Measurements from ENCODE around the gene ADAM8. TPM values are rescaled to one million over a fixed set of nuclear protein-coding genes. Genes with fewer than 3 reads are reported as not detected.

Gene ADAM8
- total and polyA plus RNA-seq, 2 of the 4 experiments (the other 2 are of a cell fraction), result under 0.01 to 0.74 TPM

DNA sequence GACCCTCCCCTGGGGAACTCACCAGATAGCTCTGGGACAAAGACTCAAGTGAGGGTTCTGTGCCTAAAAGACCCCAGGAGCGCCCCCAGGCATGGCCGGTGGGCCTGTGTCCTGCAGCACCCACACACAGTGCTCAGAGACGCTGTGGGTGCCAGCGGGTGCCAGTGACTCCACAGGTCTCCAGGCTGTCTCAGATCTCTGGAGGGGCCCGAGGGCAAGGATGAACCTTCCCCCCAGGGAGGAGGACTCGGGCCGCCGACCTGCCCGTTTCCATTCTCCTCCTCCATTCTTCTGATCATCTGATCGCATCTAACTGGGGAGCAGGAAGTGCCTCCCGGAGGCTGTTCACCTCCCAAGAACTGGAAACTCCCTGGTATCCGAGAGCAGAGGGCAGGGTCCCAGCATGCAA is 980 bp downstream of the ADAM8 start:
- no peak overlapping the region for H3K23ac ChIP-seq (ENCODE audit: low read depth, low read length)
- no peak overlapping the region for H3K56ac ChIP-seq (ENCODE audit: extremely low read depth, insufficient read depth, low read length)
- no peak overlapping the region for H2BK120ac ChIP-seq (ENCODE audit: low read depth, low read length)
- H3K4me1 ChIP-seq (ENCODE audit: control insufficient read depth, insufficient read depth, low read length), result peaks cover 10% of the 10 kb centered on the region
- H3K9me1 ChIP-seq (ENCODE audit: insufficient read depth, low read length), result 0 out of 2 replicates have a peak, but pooled peaks cover 4% of the 10 kb centered on the region
- H3K4ac ChIP-seq (ENCODE audit: low read depth, low read length), result no peak overlapping the region
- intact Hi-C loops (cut with micrococcal nuclease) (loop anchor here (1.0 kb wide), 1 partner anchor 13 kb away; no protein-coding TSS in a partner anchor), dilution Hi-C loops (cut with HindIII; ENCODE audit: low sequenced_read_pairs, unreplicated experiment) (no loop called here), in situ Hi-C loops (cut with MboI; ENCODE audit: low sequenced_read_pairs) (no loop called here)
- ChIA-PET POLR2A (ENCODE audit: unreplicated experiment) (no interaction called here), CTCF (no interaction called here)
- no peak overlapping the region for H3K9ac ChIP-seq (ENCODE audit: low read depth, low read length)
- H2AK9ac ChIP-seq (replicated peaks; ENCODE audit: low read depth, low read length, poor library complexity), result no peak overlapping the region
- H2BK15ac ChIP-seq (ENCODE audit: low read depth, low read length), result no peak overlapping the region
- no TSS peak for BruUV-seq (replicated peaks)
- WGBS, 2 experiments (ENCODE audit: extremely low coverage in 2 of 2, insufficient read length in 1 of 2), result 83% methylated on average over 2 of the region's 12 CpGs; no CpG with 5 or more reads in 1 of the 2 experiments
- H3K36me3 ChIP-seq (ENCODE audit: control insufficient read depth, insufficient read depth, low read length), result peaks cover 16% of the 10 kb centered on the region
- peaks cover 7% of the 10 kb centered on the region; the same call in 1 of the 2 replicates for H4K20me1 ChIP-seq (ENCODE audit: insufficient read depth, low read length)
- H3K4me3 ChIP-seq (ENCODE audit: insufficient read depth, low read depth, low read length), result no peak overlapping the region
- H3K27ac ChIP-seq (ENCODE audit: insufficient read depth, low read length), result no peak overlapping the region
- H3K18ac ChIP-seq (ENCODE audit: low read depth, low read length), result no peak overlapping the region
- DNase-seq (no peak), ATAC-seq (ENCODE audit: low read depth) (no peak)
- no peak overlapping the region for H3K4me2 ChIP-seq (ENCODE audit: low read depth, low read length)
- H3K14ac ChIP-seq (replicated peaks; ENCODE audit: low read depth, low read length), result no peak overlapping the region
- no peak overlapping the region for H2AK5ac ChIP-seq (ENCODE audit: low read depth, low read length)
- H2AFZ ChIP-seq (replicated peaks; ENCODE audit: low read length, poor library complexity), result no peak overlapping the region
- no peak overlapping the region for H4K91ac ChIP-seq (ENCODE audit: insufficient read depth, low read depth, low read length)
- H2BK5ac ChIP-seq (ENCODE audit: low read depth, low read length, poor library complexity, severe bottlenecking), result no peak overlapping the region
- H3K9me3 ChIP-seq (ENCODE audit: control insufficient read depth, insufficient read depth, low read length), result no peaks in the 10 kb centered on the region
- no peak overlapping the region for H2BK20ac ChIP-seq (ENCODE audit: low read depth, low read length)
- peaks cover 0 to 3% of the 10 kb centered on the region in 2 experiments; a peak in 1 of 4 replicates for H3K79me1 ChIP-seq (ENCODE audit: low read depth in 1 of 2, low read length in 2 of 2)
- peaks cover 9% of the 10 kb centered on the region for H3K27me3 ChIP-seq (ENCODE audit: control insufficient read depth, insufficient read depth, low read length)
- no peak overlapping the region for H4K5ac ChIP-seq (ENCODE audit: low read depth, low read length)
- TF ChIP-seq CEBPB (IDR thresholded peaks at IDR 0.05; ENCODE audit: low read depth, low read length), result no peak
- TF ChIP-seq MAZ (IDR thresholded peaks at IDR 0.05; ENCODE audit: borderline replicate concordance, low read depth, low read length), result no peak
- TF ChIP-seq CHD1 (IDR thresholded peaks at IDR 0.05; ENCODE audit: low read depth, low read length), result no peak
- TF ChIP-seq RAD21 (IDR thresholded peaks at IDR 0.05; ENCODE audit: low read length), result no peak
- TF ChIP-seq, protein P1, sequence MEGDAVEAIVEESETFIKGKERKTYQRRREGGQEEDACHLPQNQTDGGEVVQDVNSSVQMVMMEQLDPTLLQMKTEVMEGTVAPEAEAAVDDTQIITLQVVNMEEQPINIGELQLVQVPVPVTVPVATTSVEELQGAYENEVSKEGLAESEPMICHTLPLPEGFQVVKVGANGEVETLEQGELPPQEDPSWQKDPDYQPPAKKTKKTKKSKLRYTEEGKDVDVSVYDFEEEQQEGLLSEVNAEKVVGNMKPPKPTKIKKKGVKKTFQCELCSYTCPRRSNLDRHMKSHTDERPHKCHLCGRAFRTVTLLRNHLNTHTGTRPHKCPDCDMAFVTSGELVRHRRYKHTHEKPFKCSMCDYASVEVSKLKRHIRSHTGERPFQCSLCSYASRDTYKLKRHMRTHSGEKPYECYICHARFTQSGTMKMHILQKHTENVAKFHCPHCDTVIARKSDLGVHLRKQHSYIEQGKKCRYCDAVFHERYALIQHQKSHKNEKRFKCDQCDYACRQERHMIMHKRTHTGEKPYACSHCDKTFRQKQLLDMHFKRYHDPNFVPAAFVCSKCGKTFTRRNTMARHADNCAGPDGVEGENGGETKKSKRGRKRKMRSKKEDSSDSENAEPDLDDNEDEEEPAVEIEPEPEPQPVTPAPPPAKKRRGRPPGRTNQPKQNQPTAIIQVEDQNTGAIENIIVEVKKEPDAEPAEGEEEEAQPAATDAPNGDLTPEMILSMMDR (conservative IDR thresholded peaks at IDR 0.05; ENCODE audit: low read depth, low read length), result no peak
- no peak for TF ChIP-seq MXI1 (IDR thresholded peaks at IDR 0.05; ENCODE audit: borderline replicate concordance, low read depth, low read length)
- TF ChIP-seq, protein P2, sequence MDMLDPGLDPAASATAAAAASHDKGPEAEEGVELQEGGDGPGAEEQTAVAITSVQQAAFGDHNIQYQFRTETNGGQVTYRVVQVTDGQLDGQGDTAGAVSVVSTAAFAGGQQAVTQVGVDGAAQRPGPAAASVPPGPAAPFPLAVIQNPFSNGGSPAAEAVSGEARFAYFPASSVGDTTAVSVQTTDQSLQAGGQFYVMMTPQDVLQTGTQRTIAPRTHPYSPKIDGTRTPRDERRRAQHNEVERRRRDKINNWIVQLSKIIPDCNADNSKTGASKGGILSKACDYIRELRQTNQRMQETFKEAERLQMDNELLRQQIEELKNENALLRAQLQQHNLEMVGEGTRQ (IDR thresholded peaks at IDR 0.05; ENCODE audit: low read depth, low read length), result no peak
- TF ChIP-seq MAFK (IDR thresholded peaks at IDR 0.05; ENCODE audit: low read depth, low read length), result no peak
- TF ChIP-seq, protein P3, sequence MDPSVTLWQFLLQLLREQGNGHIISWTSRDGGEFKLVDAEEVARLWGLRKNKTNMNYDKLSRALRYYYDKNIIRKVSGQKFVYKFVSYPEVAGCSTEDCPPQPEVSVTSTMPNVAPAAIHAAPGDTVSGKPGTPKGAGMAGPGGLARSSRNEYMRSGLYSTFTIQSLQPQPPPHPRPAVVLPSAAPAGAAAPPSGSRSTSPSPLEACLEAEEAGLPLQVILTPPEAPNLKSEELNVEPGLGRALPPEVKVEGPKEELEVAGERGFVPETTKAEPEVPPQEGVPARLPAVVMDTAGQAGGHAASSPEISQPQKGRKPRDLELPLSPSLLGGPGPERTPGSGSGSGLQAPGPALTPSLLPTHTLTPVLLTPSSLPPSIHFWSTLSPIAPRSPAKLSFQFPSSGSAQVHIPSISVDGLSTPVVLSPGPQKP (IDR thresholded peaks at IDR 0.05; ENCODE audit: borderline replicate concordance, low read depth, low read length), result no peak
- H4K8ac ChIP-seq (ENCODE audit: low read depth in 2 of 2, low read length in 2 of 2), result no peak overlapping the region
